Hepatocyte (in vitro differentiated cells): ENCODE measurements around the gene RABL6.

Experiments
- CTCF ChIP-seq: fragments of 200-600 bp; sonication (generic); IDR thresholded peaks from 2 replicates; pipeline ENCODE4 v1.5.1; 2016; ENCODE audit warnings: antibody characterized with exemption, mild to moderate bottlenecking; ENCODE audit not compliant: poor library complexity
- EZH2phosphoT487 ChIP-seq: fragments of 200-600 bp; sonication (generic); IDR thresholded peaks from one replicate; pipeline ENCODE4 v1.6.1; 2018; ENCODE audit warnings: antibody characterized with exemption, mild to moderate bottlenecking, low read depth, moderate library complexity; ENCODE audit not compliant: unreplicated experiment, severe bottlenecking

- TF ChIP-seq CTCF = no peak
- TF ChIP-seq EZH2phosphoT487 = no peak
Observed at GRCh38 chr9:136829412-136829811, 21.7 kb downstream of the RABL6 start.
